HG03196 (cell line): ENCODE data around the gene RABEP1.

Experiments used
- ATAC-seq: cut with Tn5 transposase; IDR thresholded peaks from one replicate; pipeline ENCODE4 v1.9.1; 2021; ENCODE audit not compliant: unreplicated experiment

Gene RABEP1

DNA sequence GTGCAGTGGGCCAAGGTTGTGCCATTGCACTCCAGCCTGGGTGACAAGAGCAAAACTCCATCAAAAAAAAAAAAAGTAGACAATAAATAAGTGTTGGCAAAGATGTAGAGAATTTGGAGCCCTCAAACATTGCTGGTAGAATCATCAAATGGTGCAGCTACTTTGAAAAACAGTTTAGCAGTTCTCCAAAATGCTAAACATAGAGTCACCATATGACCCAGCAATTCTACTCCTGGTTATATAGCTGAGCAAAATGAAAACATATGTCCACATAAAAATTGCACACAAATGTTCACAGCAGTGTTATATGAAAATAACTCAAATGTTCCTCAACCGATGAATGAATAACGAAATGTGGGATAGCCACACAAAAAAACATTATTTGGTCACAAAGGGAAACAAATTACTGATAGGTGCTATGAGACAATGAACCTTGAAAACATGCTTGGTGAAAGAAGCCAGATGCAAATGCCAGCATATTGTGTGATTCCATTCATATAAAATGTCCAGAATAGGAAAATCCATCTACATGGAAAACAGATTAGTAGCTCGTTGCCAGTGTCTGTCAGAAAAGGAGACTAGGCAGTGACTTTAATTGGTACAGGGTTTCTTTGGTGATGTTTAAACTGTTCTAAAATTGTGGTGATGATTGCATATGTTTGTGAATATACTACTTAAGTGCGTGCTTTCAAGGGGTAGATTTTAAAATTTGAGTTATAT, 12.7 kb upstream of the RABEP1 start:
- no peak for ATAC-seq

GRCh38 chr17:5272322-5272721, 9.8 kb upstream of the RABEP1 start:
- no peak for ATAC-seq

GRCh38 chr17:5282642-5283217, 646 bp downstream of the RABEP1 start:
- peak; percentile 24 for ATAC-seq

DNA sequence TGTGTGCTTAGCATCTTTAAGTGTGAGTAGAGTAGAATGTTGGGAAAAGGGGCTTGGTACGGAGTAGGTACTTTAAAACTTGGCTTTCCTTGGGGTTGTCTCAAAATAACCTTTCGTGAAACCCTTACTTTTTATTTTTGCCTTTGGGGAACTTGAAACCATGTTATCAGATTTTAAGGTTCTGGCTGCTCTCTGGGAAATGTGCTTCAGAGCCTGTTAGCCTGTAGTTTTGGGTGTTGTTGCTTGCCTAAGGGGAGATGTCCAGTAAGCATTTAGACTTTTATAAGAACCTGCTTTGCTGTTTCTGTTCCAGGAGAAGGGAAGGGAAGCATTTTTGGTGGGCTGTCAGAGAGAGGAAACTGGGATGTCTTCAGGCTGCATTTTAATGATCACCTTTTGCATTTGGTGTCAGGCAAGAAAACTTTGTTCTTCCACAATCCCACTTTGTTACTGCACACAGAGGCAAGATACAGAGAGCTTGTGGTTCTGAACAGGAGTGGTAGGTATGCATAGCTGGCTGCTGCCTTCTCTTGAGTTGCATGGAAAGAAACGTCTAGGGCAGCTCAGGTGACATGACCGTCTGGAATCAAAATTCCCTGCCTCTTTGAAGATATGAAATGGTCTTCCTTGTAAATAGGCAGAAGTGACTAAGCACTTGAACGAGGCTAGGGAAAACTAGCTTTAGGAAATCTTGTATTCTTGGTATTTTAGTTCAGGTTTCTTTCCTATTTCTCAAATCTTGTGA, 1.7 kb downstream of the RABEP1 start:
- no peak for ATAC-seq

DNA sequence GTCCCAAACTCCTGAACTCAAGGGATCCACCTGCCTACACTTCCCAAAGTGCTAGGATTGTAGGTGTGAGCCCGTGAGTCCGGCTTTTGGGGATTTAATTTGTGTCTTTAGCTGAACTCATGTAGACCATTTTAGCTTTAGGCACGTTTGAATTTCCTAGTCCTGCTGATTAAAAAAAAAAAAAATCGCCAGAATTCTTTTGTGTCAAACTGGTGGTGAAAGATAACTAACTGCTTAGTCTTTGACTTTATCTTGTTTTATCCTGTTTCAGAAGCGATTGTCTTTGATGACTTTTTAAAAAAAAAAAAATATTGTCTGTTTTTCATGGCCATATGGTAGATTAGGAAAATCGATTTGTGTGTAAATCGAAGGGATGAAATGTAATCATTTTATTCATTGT, 2.6 kb downstream of the RABEP1 start:
- ATAC-seq = no peak

DNA sequence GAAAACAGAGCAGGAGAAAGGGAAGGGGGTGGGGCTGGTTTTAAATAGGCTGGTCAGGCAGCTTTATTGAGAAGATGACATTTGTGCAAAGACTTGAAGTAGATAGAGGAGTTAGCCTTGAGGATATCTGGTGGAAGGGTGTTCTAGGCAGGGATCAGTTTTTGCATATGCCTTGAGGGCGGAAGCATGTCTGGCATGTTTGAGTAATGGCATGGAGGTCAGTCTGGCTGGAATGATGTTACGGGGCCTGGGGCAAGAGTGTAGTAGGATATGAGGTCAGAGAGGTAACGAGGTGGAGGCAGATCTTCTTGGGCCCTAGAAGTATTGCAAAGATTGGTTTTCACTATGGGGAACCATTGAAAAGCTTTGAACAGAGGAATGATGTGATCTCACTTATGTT, 4.8 kb downstream of the RABEP1 start:
- ATAC-seq = no peak

GRCh38 chr17:5291683-5292350, 9.7 kb downstream of the RABEP1 start:
- ATAC-seq = no peak

DNA sequence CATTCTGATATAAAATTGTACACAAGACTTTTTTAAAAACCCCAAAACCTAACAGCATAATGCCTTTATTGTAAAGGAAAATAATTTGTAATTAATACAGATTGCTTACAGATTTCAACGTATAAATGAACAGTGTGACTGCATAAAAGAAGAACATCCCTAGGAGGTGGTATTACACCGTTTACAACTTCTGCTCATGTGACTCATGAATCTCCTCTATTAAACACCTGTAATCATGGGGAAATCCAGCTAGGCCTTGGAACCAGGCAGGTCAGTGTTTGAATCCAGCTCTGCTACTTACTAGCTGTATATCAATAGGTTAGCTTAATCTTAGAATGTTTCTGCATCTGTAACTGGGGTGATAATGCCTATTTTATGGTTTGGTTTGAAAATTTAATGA, 15.2 kb downstream of the RABEP1 start:
- no peak for ATAC-seq

DNA sequence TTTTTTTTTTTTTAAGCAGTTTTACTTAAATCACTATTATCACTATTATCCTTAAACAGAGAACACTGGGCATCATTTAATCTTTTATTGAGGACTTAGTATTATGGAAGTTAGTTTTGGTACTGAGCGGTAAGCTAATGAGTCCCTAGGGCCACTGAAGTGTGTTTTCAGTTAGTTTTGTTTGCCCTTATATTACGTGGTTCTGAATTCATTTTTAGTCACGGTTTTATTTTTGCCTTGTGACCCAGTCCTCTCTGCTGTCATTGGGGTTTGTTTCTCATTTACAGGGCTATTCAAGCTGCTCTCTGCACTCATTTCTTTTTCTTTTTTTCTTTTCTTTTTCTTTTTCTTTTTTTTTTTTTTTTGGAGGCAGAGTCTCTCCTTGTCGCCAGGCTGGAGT, 17.3 kb downstream of the RABEP1 start:
- ATAC-seq = no peak

DNA sequence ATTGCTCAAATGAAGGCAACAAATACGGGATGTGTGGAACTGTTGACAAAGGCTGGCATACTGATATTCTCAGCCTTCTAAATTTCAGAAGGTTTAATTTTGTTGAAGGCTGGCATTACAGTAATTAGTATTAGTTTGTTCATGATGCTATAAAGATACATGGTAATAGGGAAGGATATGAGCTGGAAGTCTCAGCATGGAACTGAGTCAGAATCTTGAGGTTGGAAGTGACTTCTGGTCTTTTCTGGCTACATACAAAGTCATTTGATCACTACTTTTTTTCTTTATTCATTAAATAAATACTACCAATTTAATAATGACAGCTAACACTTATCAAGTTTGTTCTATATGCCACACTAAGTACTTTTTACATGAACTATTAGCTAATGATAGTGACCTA, 22.6 kb downstream of the RABEP1 start:
- no peak for ATAC-seq

- ATAC-seq = no peak
These were observed 27.8 kb downstream of the RABEP1 start for GRCh38 chr17:5309851-5310250.

DNA sequence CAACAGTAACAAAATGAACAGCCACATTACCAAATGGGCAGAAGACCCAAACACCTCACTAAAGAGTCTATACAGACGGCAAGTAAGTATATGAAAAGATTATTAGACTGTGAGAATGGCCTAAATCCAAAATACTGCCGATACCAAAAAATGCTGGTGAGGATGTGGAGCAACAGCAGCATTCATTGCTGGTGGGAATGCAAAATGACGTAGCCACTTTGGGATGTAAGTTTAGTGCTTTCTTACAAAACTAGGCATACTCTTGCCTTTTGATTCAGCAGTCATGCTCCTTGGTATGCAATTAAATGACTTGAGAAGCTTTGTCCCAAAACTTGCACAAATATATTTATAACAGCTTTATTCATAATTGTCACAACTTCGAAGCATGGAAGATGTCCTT, 43.8 kb downstream of the RABEP1 start:
- ATAC-seq = no peak

GRCh38 chr17:5329784-5330557, 47.9 kb downstream of the RABEP1 start:
- no peak for ATAC-seq

DNA sequence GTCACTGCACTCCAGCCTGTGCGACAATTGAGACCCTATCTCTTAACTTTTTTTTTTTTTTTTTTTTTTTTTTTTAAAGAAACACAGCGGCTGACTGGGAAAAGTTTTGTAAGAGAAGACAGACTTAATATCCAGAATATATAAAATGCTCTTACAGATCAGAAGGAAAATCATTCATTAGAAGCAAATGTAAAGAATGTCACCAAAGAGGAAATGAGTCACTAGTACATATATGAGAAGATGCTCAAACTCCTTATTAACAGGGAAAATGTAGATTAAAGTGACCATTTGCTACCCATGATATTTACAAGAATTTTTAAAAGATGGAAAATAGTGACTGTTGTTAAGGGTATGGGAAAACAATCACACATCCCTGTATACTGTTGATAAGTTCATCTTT, 48.9 kb downstream of the RABEP1 start:
- ATAC-seq = no peak

GRCh38 chr17:5331506-5331905, 49.4 kb downstream of the RABEP1 start:
- no peak for ATAC-seq

DNA sequence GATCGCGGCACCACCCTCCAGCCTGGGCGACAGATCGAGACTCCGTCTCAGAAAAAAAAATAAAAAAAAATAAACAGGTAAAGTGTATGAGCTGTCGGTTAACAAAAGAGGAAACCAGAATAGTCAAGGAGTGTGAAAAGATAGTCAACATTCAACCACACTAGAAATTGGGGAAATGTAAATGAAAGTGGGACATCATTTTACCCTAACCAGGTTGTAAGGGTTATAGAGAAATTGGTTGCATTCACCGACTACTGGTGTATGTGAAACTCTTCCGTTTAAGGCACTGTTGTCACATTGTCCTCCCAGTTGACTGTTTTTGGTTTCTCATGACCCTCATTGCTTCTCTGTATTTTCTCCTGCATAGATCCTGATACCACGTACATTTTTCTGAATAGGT, 62.8 kb downstream of the RABEP1 start:
- no peak for ATAC-seq

DNA sequence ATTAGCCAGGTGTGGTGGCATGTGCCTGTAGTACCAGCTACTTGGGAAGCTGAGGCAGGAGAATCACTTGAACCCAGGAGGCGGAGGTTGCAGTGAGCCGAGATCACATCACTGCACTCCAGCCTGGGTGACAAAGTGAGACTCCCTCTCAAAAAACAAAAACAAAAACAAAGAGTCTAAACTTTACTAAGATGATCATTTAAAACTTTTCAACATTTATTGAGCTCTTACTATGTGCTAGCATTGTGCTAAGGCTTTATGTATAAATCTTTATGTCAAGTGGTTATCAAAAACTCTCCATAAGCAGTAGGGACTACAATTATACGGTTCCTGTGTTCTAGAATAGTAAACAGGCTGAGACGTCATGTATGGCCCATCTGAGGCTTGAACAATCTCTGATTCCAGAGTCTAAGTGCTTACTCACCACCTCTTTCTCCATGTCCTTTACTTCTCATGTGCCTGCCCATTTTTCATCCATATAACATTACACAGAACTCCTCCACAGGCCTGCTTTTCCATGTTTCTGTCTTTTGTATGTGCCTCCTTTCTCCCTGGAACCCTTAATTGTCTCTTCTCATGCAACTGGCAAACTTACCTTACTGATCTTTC, 70.7 kb downstream of the RABEP1 start:
- ATAC-seq = no peak

DNA sequence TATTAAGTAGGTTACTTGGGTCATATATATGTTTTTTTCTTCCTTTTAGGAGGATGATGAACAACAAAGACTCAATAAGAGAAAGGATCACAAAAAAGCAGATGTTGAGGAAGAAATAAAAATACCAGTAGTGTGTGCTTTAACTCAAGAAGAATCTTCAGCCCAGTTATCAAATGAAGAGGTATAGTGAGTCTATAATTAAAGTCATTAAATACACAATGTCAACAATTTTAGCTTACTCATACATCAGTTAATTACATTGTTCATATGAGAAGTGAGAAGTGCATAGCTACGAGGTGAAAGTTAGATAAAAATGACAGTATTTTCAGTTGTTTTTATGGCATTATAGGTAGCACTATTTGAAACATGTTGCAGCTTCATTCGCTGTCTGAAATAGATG, 72.2 kb downstream of the RABEP1 start:
- ATAC-seq = no peak

DNA sequence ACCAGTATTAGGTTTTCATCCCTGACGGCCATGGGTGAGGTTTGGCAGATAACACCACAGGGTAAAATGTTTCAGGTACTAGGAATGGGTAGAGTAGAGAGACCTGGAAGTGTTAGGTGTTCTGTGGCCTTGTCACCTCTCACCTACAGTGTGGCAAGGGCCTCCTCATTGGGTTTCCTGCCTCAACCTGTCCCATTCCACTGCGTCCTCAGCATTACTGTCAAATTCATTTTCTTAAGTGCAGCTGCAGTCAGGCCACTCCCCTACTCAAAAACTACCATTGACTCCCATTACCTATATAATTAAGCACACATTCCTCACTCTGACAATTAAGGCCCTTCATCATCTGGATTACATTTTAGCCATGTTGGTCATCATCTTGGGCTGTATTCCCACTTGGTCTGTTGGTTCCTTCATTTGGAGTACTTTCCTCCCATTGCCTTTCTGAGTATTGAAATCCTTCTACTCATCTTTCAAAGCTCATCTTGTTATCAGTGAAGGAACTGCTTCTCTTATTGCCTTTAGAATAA, 72.9 kb downstream of the RABEP1 start:
- no peak for ATAC-seq

DNA sequence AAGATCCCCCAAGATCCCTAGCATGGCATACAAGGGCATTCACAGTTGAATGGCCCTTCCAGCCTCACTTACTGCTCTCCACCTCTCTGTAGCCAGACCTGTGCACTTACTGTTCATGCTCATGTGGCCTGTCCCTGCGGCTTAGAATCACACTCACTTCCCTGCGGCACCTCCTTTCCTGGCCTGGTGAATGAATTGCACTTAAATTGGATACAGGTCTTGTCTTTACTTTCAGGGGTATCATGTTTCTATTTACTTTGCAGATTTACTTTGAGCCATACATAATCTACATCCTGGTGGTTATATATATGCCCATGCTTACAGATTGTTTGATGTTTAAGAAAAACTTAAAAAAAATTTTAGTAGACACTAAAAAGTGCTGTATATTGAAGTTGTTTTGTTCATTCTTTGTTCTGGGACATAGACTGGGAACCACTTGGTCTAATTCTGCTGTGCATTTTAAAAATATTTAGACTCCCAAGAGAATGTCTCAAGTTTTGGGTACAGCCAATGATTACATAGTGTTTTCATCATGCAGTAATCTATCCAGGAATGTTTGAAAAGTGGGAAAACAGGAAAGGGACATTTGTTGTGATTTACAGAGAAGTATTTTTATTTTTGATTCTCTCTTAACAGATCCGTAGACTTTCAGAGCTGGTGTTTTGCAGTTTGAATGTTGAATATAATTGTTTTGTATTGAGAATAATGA, 73.5 kb downstream of the RABEP1 start:
- no peak for ATAC-seq
